Measurements from ENCODE around the gene GMEB2. TPM values are rescaled to one million over a fixed set of nuclear protein-coding genes. Genes with fewer than 3 reads are reported as not detected.

GMEB2 gene
- total RNA-seq, 1 experiment from 2014 or later = 21.5 TPM

DNA sequence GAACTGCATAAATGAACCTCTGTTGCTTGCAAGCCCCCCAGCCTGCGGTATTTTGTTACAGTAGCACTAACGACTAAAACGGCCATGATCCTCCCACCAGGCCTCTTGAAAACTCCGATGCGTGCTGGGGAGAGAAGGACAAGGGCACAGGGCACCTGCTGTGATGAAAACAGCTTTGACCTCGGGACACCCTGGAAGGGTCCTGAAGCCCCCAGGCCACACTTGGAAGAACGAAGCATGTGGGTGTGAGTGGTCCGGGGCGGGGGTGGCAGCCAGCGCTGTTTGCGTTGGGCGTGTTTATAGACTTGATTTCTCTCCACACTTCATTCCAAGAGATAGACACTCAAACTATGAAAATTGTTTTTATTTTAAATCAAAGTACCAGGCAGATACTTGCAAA is 39.6 kb downstream of the GMEB2 start:
- intact Hi-C loops (cut with micrococcal nuclease; ENCODE audit: unreplicated experiment) = no loop called here
- Histone ChIP-seq H3K36me3 (ENCODE audit: control insufficient read depth, insufficient read depth, low read length) (peaks cover 1% of the 10 kb centered on the region; the same call in 1 of the 2 replicates), H3K9me3 (no peaks in the 10 kb centered on the region), H3K4me3 (ENCODE audit: low read depth, low read length) (no peak overlapping the region), H3K4me1 (no peaks in the 10 kb centered on the region), H3K27me3 (replicated peaks; ENCODE audit: control insufficient read depth, insufficient read depth, low read length) (no peaks in the 10 kb centered on the region)
- ChIA-PET POLR2A (no interaction called here), CTCF (no interaction called here)
- Mint-ChIP-seq H3K27me3 (ENCODE audit: insufficient read depth, unreplicated experiment) (no peaks in the 10 kb centered on the region), H3K4me3 (ENCODE audit: unreplicated experiment) (no peak overlapping the region), H3K27ac (ENCODE audit: unreplicated experiment) (no peak overlapping the region), H3K4me1 (ENCODE audit: low read depth, unreplicated experiment) (no peaks in the 10 kb centered on the region), H3K9me3 (ENCODE audit: unreplicated experiment) (no peaks in the 10 kb centered on the region), H3K36me3 (ENCODE audit: insufficient read depth, unreplicated experiment) (peaks cover 8% of the 10 kb centered on the region)
- TF ChIP-seq, protein P1, sequence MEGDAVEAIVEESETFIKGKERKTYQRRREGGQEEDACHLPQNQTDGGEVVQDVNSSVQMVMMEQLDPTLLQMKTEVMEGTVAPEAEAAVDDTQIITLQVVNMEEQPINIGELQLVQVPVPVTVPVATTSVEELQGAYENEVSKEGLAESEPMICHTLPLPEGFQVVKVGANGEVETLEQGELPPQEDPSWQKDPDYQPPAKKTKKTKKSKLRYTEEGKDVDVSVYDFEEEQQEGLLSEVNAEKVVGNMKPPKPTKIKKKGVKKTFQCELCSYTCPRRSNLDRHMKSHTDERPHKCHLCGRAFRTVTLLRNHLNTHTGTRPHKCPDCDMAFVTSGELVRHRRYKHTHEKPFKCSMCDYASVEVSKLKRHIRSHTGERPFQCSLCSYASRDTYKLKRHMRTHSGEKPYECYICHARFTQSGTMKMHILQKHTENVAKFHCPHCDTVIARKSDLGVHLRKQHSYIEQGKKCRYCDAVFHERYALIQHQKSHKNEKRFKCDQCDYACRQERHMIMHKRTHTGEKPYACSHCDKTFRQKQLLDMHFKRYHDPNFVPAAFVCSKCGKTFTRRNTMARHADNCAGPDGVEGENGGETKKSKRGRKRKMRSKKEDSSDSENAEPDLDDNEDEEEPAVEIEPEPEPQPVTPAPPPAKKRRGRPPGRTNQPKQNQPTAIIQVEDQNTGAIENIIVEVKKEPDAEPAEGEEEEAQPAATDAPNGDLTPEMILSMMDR (IDR thresholded peaks at IDR 0.05; ENCODE audit: insufficient read depth in 1 of 2, low read depth in 1 of 2, low read length in 1 of 2, severe bottlenecking in 1 of 2, unreplicated experiment in 1 of 2) = no peak
- BruUV-seq (replicated peaks) = no TSS peak
- DNase-seq = no peak

DNA sequence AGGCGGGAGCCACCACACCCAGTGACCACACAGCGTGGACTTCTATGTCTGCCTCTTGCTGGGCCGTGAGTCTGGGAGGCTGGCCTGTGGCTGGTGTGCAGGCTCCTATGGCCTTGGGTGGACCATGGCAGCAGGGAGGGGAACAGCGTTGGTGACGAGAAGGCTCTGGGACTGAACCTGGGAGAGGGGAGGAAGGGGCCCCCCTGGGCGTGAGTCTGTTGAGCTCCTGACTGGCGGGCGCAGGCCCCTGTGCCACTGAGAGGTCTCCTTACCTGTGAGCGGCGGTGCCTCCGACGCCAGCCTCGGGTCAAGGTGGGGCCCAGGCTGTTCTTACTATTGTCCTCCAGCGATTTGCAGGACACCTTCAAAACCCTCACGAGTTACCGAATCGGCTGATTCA is 40.1 kb downstream of the GMEB2 start:
- Mint-ChIP-seq H3K4me3 (ENCODE audit: unreplicated experiment) (no peak overlapping the region), H3K27me3 (ENCODE audit: insufficient read depth, unreplicated experiment) (no peaks in the 10 kb centered on the region), H3K4me1 (ENCODE audit: low read depth, unreplicated experiment) (no peaks in the 10 kb centered on the region), H3K27ac (ENCODE audit: unreplicated experiment) (no peak overlapping the region), H3K9me3 (ENCODE audit: unreplicated experiment) (no peaks in the 10 kb centered on the region), H3K36me3 (ENCODE audit: insufficient read depth, unreplicated experiment) (peaks cover 8% of the 10 kb centered on the region)
- intact Hi-C loops (cut with micrococcal nuclease; ENCODE audit: unreplicated experiment) = no loop called here
- POLR2A ChIA-PET = no interaction called here
- H3K36me3 ChIP-seq (ENCODE audit: control insufficient read depth, insufficient read depth, low read length) = peaks cover 1% of the 10 kb centered on the region; the same call in 1 of the 2 replicates
- no peaks in the 10 kb centered on the region for H3K4me1 ChIP-seq
- CTCF ChIA-PET = no interaction called here
- no TSS peak for BruUV-seq (replicated peaks)
- no peak for DNase-seq
- no peaks in the 10 kb centered on the region for H3K27me3 ChIP-seq (replicated peaks; ENCODE audit: control insufficient read depth, insufficient read depth, low read length)
- no peak overlapping the region for H3K4me3 ChIP-seq (ENCODE audit: low read depth, low read length)
- H3K9me3 ChIP-seq = no peaks in the 10 kb centered on the region
- TF ChIP-seq, protein P1 (IDR thresholded peaks at IDR 0.05; ENCODE audit: insufficient read depth in 1 of 2, low read depth in 1 of 2, low read length in 1 of 2, severe bottlenecking in 1 of 2, unreplicated experiment in 1 of 2) = no peak

DNA sequence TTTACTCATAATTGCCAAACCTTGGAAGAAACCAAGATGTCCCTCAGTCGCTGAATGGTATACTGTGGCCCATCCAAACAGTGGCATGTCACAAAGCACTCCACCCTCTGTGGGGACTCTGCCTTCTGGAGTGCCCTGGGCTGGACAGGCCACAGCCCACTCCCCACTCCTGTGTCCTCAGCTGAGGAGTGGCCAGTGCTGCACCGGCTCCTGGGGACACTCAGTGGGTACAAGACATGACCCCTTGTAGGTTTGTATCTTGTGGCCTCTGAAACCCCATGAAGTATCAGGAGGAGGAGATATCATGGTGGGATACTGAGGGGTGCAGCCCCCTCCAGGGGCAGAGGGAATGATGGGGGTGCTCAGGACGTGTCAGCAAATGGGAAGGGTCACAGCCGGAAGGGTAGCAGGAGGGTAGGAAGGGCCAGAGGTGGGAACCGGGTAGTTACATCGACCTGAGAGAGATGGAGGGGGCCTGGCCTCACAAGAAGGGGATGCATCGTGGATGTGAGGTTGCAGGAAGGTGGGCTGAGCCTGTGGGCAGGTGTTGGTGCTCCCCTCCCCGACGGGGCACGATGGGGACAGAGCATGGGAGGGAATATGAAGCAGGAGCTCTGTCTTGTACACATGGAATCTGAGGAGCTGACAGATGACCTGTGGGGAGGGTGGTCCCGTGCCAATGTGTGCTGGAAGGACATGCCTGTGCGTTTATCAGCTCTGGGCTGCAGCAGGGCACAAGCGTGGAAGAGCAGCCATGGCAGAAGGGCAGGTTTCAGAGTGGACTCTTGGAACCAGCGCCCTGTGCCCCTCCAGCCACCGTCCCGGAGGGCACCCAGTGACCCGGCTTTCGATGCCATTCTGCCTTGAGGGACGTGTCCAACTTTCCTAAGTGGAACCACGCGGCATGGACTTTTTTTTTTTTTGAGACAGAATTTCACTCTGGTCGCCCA is 41.0 kb downstream of the GMEB2 start:
- H3K27me3 Mint-ChIP-seq (ENCODE audit: insufficient read depth, unreplicated experiment) = no peaks in the 10 kb centered on the region
- Histone ChIP-seq H3K4me1 (no peaks in the 10 kb centered on the region), H3K4me3 (ENCODE audit: low read depth, low read length) (no peak overlapping the region), H3K36me3 (ENCODE audit: control insufficient read depth, insufficient read depth, low read length) (peaks cover under 1% of the 10 kb centered on the region; the same call in 1 of the 2 replicates), H3K27me3 (replicated peaks; ENCODE audit: control insufficient read depth, insufficient read depth, low read length) (no peaks in the 10 kb centered on the region), H3K9me3 (no peaks in the 10 kb centered on the region)
- ChIA-PET POLR2A (no interaction called here), CTCF (interaction anchor here (0.5 kb wide), 1 partner anchor 56 kb away, joined by 3 read pairs; no protein-coding TSS in a partner anchor)
- intact Hi-C loops (cut with micrococcal nuclease; ENCODE audit: unreplicated experiment) = no loop called here
- no peak overlapping the region for H3K27ac Mint-ChIP-seq (ENCODE audit: unreplicated experiment)
- no peaks in the 10 kb centered on the region for H3K4me1 Mint-ChIP-seq (ENCODE audit: low read depth, unreplicated experiment)
- no peaks in the 10 kb centered on the region for H3K9me3 Mint-ChIP-seq (ENCODE audit: unreplicated experiment)
- no TSS peak for BruUV-seq (replicated peaks)
- DNase-seq = no peak
- H3K36me3 Mint-ChIP-seq (ENCODE audit: insufficient read depth, unreplicated experiment) = peaks cover 8% of the 10 kb centered on the region
- no peak overlapping the region for H3K4me3 Mint-ChIP-seq (ENCODE audit: unreplicated experiment)
- TF ChIP-seq, protein P1 (IDR thresholded peaks at IDR 0.05; ENCODE audit: insufficient read depth in 1 of 2, low read depth in 1 of 2, low read length in 1 of 2, severe bottlenecking in 1 of 2, unreplicated experiment in 1 of 2) = no peak

Data from Caco-2 (cell line).